A549 (cell line): ENCODE results near the gene FNDC4.
"Not testable (repeated sequence)": the region's sequence is repeated elsewhere in the genome, so short reads cannot be mapped to it uniquely, and the experiment has no call there.

ENCODE experiments used
- CHD2 ChIP-seq: fragments of 150-350 bp; IDR thresholded peaks from 2 replicates; pipeline ENCODE4 v1.6.1; 2014; ENCODE audit warnings: low read length; ENCODE audit not compliant: partially characterized antibody
- CTCF ChIP-seq: fragments of >200 bp; sonication (Bioruptor Twin); formaldehyde crosslinking; IDR thresholded peaks from 3 replicates; pipeline ENCODE4 v1.5.1; 2016
- EHMT2 ChIP-seq: fragments of 200-600 bp; sonication (generic); IDR thresholded peaks from 2 replicates; pipeline ENCODE4 v1.6.1; 2016; ENCODE audit warnings: antibody characterized with exemption, low read depth, mild to moderate bottlenecking, moderate library complexity
- ELK1 ChIP-seq: fragments of 150-350 bp; IDR thresholded peaks from 2 replicates; pipeline ENCODE4 v1.6.1; 2014; ENCODE audit warnings: low read depth, mild to moderate bottlenecking, low read length
- EP300 ChIP-seq, 2 experiments: fragments of >200 bp; sonication (Bioruptor Twin); formaldehyde crosslinking; IDR thresholded peaks; 2 replicates in 1 of 2; 3 replicates in 1 of 2; pipeline ENCODE4 v1.6.1; 2016 to 2017
- HMGXB4 ChIP-seq: fragments of 250-450 bp; sonication (Bioruptor Pico); IDR thresholded peaks from 2 replicates; pipeline ENCODE4 v1.5.0; 2021; ENCODE audit warnings: mild to moderate bottlenecking, moderate library complexity, borderline replicate concordance
- JUNB ChIP-seq: fragments of >200 bp; sonication (Bioruptor Twin); formaldehyde crosslinking; IDR thresholded peaks from 2 replicates; pipeline ENCODE4 v1.6.1; 2016
- KDM1A ChIP-seq: fragments of 200-600 bp; sonication (generic); IDR thresholded peaks from 2 replicates; pipeline ENCODE4 v1.6.1; 2016; ENCODE audit warnings: low read depth, mild to moderate bottlenecking
- MAFK ChIP-seq: fragments of 450-650 bp; IDR thresholded peaks from 2 replicates; pipeline ENCODE4 v1.6.1; 2014; ENCODE audit not compliant: partially characterized antibody
- MAX ChIP-seq: IDR thresholded peaks from 2 replicates; pipeline ENCODE4 v1.6.1; 2012
- PHF8 ChIP-seq: fragments of 200-600 bp; sonication (generic); IDR thresholded peaks from 2 replicates; pipeline ENCODE4 v1.6.1; 2016; ENCODE audit warnings: low read depth, mild to moderate bottlenecking, antibody characterized with exemption, moderate library complexity, borderline replicate concordance
- POLR2AphosphoS2 ChIP-seq: conservative IDR thresholded peaks from 2 replicates; pipeline ENCODE4 v1.6.1; 2012; ENCODE audit warnings: low read length, improper control_type of control experiment, inconsistent platforms
- REST ChIP-seq: fragments of 200-600 bp; sonication (generic); IDR thresholded peaks from 2 replicates; pipeline ENCODE4 v1.6.1; 2016; ENCODE audit warnings: antibody characterized with exemption, mild to moderate bottlenecking, moderate library complexity

GRCh38 chr2:27539649-27540048 lies 44.6 kb upstream of the FNDC4 start:
- TF ChIP-seq REST; ELK1; EHMT2; MAX; CTCF; EP300 (IDR thresholded peaks at IDR 0.05); PHF8; CHD2; HMGXB4; POLR2AphosphoS2; MAFK; JUNB; KDM1A: not testable (repeated sequence)
